ENCODE results near the gene STOM. TPM values are rescaled to one million over a fixed set of nuclear protein-coding genes. Genes with fewer than 3 reads are reported as not detected.

STOM gene
- polyA plus RNA-seq, 3 donors: 23.8 to 66.9 (median 63.8) TPM

DNA sequence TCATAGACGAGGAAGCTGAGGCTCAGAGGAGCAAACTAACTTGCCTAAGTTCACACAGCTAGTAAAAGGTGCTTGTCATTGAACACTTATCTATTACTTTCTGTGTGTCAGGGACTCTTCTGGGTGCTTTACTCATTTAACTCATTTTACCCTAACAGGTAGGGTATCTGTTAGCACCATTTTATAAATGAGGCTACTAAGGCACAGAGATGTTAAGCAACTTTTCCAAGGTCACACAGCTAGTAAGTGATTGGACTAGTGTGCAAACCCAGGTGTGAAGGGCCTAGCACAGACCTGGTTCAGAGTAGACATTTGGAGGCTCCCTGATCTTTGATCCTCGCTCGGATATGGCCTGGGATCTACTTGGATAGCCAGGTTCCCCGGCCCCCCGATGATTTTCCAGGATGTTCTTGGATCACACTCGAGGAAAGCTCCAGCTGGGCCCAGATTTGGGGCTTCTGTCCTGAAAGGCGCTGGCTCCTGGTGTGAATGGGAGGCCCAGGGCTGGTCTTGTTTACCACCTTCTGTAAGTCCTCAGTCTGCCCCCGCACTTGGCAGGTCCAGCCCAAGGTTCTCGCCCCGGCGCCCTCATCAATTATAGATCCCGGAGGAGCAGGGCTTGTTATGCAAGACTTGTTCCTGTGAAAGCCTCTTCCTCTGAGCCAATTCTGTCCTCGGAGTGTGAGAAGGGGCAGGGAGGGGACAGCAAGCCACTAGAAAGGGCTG is 64.6 kb downstream of the STOM start:
- Histone ChIP-seq H3K4me1 (ENCODE audit: control insufficient read depth in 1 of 2, insufficient read depth in 2 of 2, low read length in 2 of 2) (peaks cover 2 to 4% of the 10 kb centered on the region in 2 donors), H2AFZ (ENCODE audit: insufficient read depth, low read depth, low read length, poor library complexity, severe bottlenecking) (no peak overlapping the region), H3K27me3 (ENCODE audit: control insufficient read depth in 2 of 2, insufficient read depth in 2 of 2, low read length in 2 of 2) (peaks cover 0 to 2% of the 10 kb centered on the region in 2 donors), H3K4me2 (replicated peaks; ENCODE audit: extremely low read depth, low read length, poor library complexity, severe bottlenecking) (no peak overlapping the region), H3K4me3 (replicated peaks in 1 of 3; ENCODE audit: low read depth in 2 of 3, low read length in 3 of 3) (no peak overlapping the region), H3K36me3 (replicated peaks in 1 of 2; ENCODE audit: control insufficient read depth in 1 of 2, insufficient read depth in 2 of 2, low read length in 2 of 2) (peaks cover 59 to 80% of the 10 kb centered on the region in 2 donors), H3K27ac (ENCODE audit: low read depth in 1 of 2, low read length in 2 of 2) (no peak overlapping the region), H4K20me1 (ENCODE audit: insufficient read depth, low read length) (peaks cover 6% of the 10 kb centered on the region), H3K9ac (ENCODE audit: insufficient read depth, low read length, poor library complexity, severe bottlenecking) (no peak overlapping the region), H3K9me3 (replicated peaks in 1 of 2; ENCODE audit: control insufficient read depth in 1 of 2, insufficient read depth in 1 of 2, low read length in 2 of 2) (no peaks in the 10 kb centered on the region), H3K79me2 (ENCODE audit: insufficient read depth, low read length) (peaks cover 6% of the 10 kb centered on the region)
- H3K9me3 Mint-ChIP-seq: no peaks in the 10 kb centered on the region
- H3K4me1 Mint-ChIP-seq: peaks cover 3% of the 10 kb centered on the region
- no peak overlapping the region for H3K27ac Mint-ChIP-seq
- DNase-seq: no peak
- no peak overlapping the region for H3K4me3 Mint-ChIP-seq
- H3K36me3 Mint-ChIP-seq: peaks cover 64 to 67% of the 10 kb centered on the region in 2 donors
- TF ChIP-seq, protein P1, sequence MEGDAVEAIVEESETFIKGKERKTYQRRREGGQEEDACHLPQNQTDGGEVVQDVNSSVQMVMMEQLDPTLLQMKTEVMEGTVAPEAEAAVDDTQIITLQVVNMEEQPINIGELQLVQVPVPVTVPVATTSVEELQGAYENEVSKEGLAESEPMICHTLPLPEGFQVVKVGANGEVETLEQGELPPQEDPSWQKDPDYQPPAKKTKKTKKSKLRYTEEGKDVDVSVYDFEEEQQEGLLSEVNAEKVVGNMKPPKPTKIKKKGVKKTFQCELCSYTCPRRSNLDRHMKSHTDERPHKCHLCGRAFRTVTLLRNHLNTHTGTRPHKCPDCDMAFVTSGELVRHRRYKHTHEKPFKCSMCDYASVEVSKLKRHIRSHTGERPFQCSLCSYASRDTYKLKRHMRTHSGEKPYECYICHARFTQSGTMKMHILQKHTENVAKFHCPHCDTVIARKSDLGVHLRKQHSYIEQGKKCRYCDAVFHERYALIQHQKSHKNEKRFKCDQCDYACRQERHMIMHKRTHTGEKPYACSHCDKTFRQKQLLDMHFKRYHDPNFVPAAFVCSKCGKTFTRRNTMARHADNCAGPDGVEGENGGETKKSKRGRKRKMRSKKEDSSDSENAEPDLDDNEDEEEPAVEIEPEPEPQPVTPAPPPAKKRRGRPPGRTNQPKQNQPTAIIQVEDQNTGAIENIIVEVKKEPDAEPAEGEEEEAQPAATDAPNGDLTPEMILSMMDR (IDR thresholded peaks at IDR 0.05): no peak
- WGBS (ENCODE audit: insufficient coverage): 67% methylated on average over 9 of the region's 13 CpGs
- intact Hi-C loops (cut with micrococcal nuclease): no loop called here
- peaks cover 1 to 5% (median 2%) of the 10 kb centered on the region in 3 donors for H3K27me3 Mint-ChIP-seq (ENCODE audit: low read depth in 3 of 3)

DNA sequence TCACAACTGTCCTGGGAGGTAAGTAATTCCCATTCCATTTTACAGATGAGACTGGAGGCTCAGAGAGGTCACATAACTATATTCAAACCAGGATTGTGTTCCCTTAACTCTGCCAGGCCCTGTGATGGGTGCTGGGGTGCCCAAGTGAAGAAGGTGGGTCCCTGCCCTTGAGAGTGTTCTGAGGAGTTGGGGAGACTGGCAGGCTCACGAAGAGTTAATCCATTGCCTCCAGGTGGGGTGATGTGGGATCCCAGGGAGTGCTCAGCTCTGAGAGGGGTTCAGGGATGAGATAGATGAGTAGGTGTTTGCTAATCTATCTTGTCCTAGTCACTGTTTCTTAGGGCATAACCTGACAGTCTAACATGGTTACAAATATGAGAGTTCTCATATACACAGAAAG is 65.3 kb downstream of the STOM start:
- H3K4me1 ChIP-seq (ENCODE audit: control insufficient read depth in 1 of 2, insufficient read depth in 2 of 2, low read length in 2 of 2): peaks cover 8 to 11% of the 10 kb centered on the region in 2 donors
- H3K4me3 ChIP-seq (replicated peaks in 1 of 3; ENCODE audit: low read depth in 2 of 3, low read length in 3 of 3): no peak overlapping the region
- Mint-ChIP-seq H3K9me3 (no peaks in the 10 kb centered on the region), H3K4me1 (peaks cover 8% of the 10 kb centered on the region), H3K36me3 (peaks cover 60 to 62% of the 10 kb centered on the region in 2 donors), H3K27me3 (ENCODE audit: low read depth in 3 of 3) (peaks cover 6 to 9% (median 7%) of the 10 kb centered on the region in 3 donors), H3K27ac (peak overlapping the region in 1 of 7 donors; percentile 53), H3K4me3 (no peak overlapping the region)
- H3K27me3 ChIP-seq (ENCODE audit: control insufficient read depth in 2 of 2, insufficient read depth in 2 of 2, low read length in 2 of 2): peaks cover 0 to 6% of the 10 kb centered on the region in 2 donors
- no peaks in the 10 kb centered on the region for H3K9me3 ChIP-seq (replicated peaks in 1 of 2; ENCODE audit: control insufficient read depth in 1 of 2, insufficient read depth in 1 of 2, low read length in 2 of 2)
- intact Hi-C loops (cut with micrococcal nuclease): no loop called here
- peaks cover 8% of the 10 kb centered on the region for H4K20me1 ChIP-seq (ENCODE audit: insufficient read depth, low read length)
- no peak overlapping the region for H3K4me2 ChIP-seq (replicated peaks; ENCODE audit: extremely low read depth, low read length, poor library complexity, severe bottlenecking)
- H3K36me3 ChIP-seq (replicated peaks in 1 of 2; ENCODE audit: control insufficient read depth in 1 of 2, insufficient read depth in 2 of 2, low read length in 2 of 2): peaks cover 56 to 73% of the 10 kb centered on the region in 2 donors
- no peak overlapping the region for H2AFZ ChIP-seq (ENCODE audit: insufficient read depth, low read depth, low read length, poor library complexity, severe bottlenecking)
- H3K9ac ChIP-seq (ENCODE audit: insufficient read depth, low read length, poor library complexity, severe bottlenecking): no peak overlapping the region
- DNase-seq: no peak
- 100% methylated on average over 1 of the region's 1 CpG for WGBS (ENCODE audit: insufficient coverage)
- TF ChIP-seq, protein P1 (IDR thresholded peaks at IDR 0.05): no peak
- H3K27ac ChIP-seq (ENCODE audit: low read depth in 1 of 2, low read length in 2 of 2): no peak overlapping the region
- H3K79me2 ChIP-seq (ENCODE audit: insufficient read depth, low read length): peaks cover 9% of the 10 kb centered on the region
